HEK293T (cell line): Measurements from ENCODE around the gene SFRP5.
A peak's percentile ranks its signal among the peaks of the same experiment; 100 is the strongest.

ENCODE experiments used
- CTCF ChIA-PET: fragments of 350-600 bp; formaldehyde crosslinking; extraction: SDS; loops from one replicate; lab custom pipeline; 2021; ENCODE audit warnings: antibody characterized with exemption, inconsistent platforms; lab: Yijun Ruan, JAX
- POLR2A ChIA-PET: fragments of 350-600 bp; formaldehyde crosslinking; extraction: SDS; loops from one replicate; lab custom pipeline; 2020; ENCODE audit warnings: antibody characterized with exemption, inconsistent platforms; lab: Yijun Ruan, JAX
- DNase-seq: peaks from one replicate; pipeline ENCODE4 v3.0.0; 2012; ENCODE audit warnings: mixed read lengths; ENCODE audit errors: extremely low spot score
- ARNT ChIP-seq: fragments of 450-650 bp; IDR thresholded peaks from 2 replicates; pipeline ENCODE4 v1.6.1; 2017; ENCODE audit warnings: mild to moderate bottlenecking
- BHLHE40 ChIP-seq: fragments of 450-650 bp; IDR thresholded peaks from 2 replicates; pipeline ENCODE4 v1.6.1; 2016; ENCODE audit warnings: mild to moderate bottlenecking, moderate library complexity, borderline replicate concordance
- CTBP1 ChIP-seq: fragments of 450-650 bp; IDR thresholded peaks from 2 replicates; pipeline ENCODE4 v1.6.1; 2016; ENCODE audit warnings: borderline replicate concordance
- ELF4 ChIP-seq: fragments of 450-650 bp; IDR thresholded peaks from 2 replicates; pipeline ENCODE4 v1.6.1; 2017; ENCODE audit warnings: antibody characterized with exemption
- FOXA1 ChIP-seq: fragments of 450-650 bp; IDR thresholded peaks from 2 replicates; pipeline ENCODE4 v1.6.1; 2016; ENCODE audit warnings: mild to moderate bottlenecking
- FOXK2 ChIP-seq: fragments of 450-650 bp; IDR thresholded peaks from 2 replicates; pipeline ENCODE4 v1.6.1; 2016; ENCODE audit warnings: mild to moderate bottlenecking
- FOXM1 ChIP-seq: fragments of 450-650 bp; IDR thresholded peaks from 2 replicates; pipeline ENCODE4 v1.6.1; 2017; ENCODE audit warnings: mild to moderate bottlenecking, borderline replicate concordance
- HDGF ChIP-seq: fragments of 450-650 bp; IDR thresholded peaks from 2 replicates; pipeline ENCODE4 v1.6.1; 2017; ENCODE audit warnings: antibody characterized with exemption, borderline replicate concordance
- L3MBTL2 ChIP-seq: fragments of 450-650 bp; conservative IDR thresholded peaks from 2 replicates; pipeline ENCODE4 v1.6.1; 2016; ENCODE audit warnings: mild to moderate bottlenecking
- LEF1 ChIP-seq: fragments of 450-650 bp; IDR thresholded peaks from 2 replicates; pipeline ENCODE4 v1.6.1; 2017; ENCODE audit warnings: mild to moderate bottlenecking, borderline replicate concordance
- NFRKB ChIP-seq: fragments of 450-650 bp; IDR thresholded peaks from 2 replicates; pipeline ENCODE4 v1.6.1; 2016; ENCODE audit warnings: mild to moderate bottlenecking, moderate library complexity
- SP1 ChIP-seq: fragments of 450-650 bp; IDR thresholded peaks from 2 replicates; pipeline ENCODE4 v1.6.1; 2017
- SUZ12 ChIP-seq: fragments of 450-650 bp; IDR thresholded peaks from 2 replicates; pipeline ENCODE4 v1.6.1; 2016; ENCODE audit warnings: mild to moderate bottlenecking
- TARDBP ChIP-seq: fragments of 450-650 bp; IDR thresholded peaks from 2 replicates; pipeline ENCODE4 v1.6.1; 2016
- ZNF384 ChIP-seq: fragments of 450-650 bp; IDR thresholded peaks from 2 replicates; pipeline ENCODE4 v1.6.1; 2016
- TF ChIP-seq, protein P1 (sequence below): fragments of 450-650 bp; IDR thresholded peaks from 2 replicates; pipeline ENCODE4 v1.6.1; 2016

The SFRP5 gene

DNA sequence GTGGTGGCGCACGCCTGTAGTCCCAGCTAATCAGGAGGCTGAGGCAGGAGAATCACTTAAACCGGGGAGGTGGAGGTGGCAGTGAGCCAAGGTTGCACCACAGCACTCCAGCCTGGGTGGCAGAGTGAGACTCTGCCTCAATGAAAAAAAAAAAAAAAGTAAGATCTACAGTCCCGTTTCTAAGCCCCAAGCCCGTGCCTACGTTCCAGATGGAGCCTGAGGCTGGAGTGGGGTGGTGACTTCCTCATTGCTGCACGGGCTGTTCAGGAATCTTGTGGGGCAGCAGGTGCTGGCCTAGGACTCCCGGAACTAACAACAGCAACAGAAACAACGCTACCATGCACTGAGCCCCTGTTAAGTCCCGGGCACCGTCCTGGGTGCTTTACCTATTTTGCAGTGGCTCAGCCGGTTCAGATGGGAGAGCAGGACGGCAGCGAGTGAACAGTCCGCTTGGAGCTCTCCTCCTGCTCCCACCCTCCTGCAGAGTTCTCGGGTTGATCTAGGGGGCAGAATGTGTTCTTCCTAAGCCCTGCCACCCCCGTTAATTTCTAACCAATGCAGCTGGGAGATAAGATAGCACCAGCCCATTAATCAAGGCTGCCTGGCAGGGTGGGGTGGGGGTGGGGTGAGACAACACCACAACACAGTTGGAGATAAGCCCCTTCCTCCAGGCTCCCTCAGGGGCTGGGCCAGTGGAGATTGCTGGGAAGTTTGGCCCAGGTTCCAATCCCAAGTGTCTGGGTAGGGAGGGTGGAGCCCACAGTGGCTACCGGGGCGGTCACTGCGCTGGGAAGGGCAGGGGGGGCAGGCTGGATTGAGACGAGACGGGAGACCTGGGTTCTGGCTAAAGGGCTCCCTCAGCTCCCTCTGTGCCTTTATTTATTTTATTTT lies 17.0 kb upstream of the SFRP5 start:
- DNase-seq: peak; percentile 56
- TF ChIP-seq FOXA1 (no peak), L3MBTL2 (no peak), FOXM1 (no peak)
- TF ChIP-seq, protein P1, sequence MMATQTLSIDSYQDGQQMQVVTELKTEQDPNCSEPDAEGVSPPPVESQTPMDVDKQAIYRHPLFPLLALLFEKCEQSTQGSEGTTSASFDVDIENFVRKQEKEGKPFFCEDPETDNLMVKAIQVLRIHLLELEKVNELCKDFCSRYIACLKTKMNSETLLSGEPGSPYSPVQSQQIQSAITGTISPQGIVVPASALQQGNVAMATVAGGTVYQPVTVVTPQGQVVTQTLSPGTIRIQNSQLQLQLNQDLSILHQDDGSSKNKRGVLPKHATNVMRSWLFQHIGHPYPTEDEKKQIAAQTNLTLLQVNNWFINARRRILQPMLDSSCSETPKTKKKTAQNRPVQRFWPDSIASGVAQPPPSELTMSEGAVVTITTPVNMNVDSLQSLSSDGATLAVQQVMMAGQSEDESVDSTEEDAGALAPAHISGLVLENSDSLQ: peak; percentile 40; the same call in 1 of the 2 replicates
- POLR2A ChIA-PET: interaction anchor here (1.0 to 1.5 kb wide), 2 partner anchors 22 to 53 kb away, joined by 3 to 4 read pairs; no protein-coding TSS in a partner anchor
- CTCF ChIA-PET: no interaction called here

DNA sequence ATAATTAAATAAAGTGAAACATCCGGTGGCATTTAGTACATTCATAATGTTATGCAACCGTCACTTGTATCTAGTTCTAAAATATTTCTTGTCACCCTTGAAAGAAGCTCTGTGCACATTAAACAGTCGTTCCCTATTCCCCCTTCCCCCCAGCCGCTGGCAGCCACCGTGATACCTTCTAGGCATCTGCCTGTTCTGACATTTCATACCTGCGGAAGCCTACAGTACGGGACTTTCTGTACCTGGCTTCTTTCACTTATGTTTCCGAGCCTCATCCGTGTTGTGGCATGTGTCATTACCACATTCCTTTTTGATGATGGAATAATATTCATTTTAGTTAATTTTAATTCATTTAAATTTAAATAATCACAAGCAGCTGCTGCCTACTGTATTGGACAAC lies 13.9 kb upstream of the SFRP5 start:
- ChIA-PET CTCF (interaction anchor here (1.1 kb wide), 1 partner anchor 256 kb away, joined by 4 read pairs; no protein-coding TSS in a partner anchor), POLR2A (no interaction called here)
- no peak for TF ChIP-seq LEF1
- TF ChIP-seq SUZ12: no peak
- TF ChIP-seq HDGF: no peak
- TF ChIP-seq, protein P1: no peak
- TF ChIP-seq SP1: no peak
- TF ChIP-seq TARDBP: no peak
- TF ChIP-seq FOXK2: no peak
- no peak for TF ChIP-seq BHLHE40
- TF ChIP-seq L3MBTL2: no peak
- TF ChIP-seq FOXA1: no peak
- no peak for DNase-seq

DNA sequence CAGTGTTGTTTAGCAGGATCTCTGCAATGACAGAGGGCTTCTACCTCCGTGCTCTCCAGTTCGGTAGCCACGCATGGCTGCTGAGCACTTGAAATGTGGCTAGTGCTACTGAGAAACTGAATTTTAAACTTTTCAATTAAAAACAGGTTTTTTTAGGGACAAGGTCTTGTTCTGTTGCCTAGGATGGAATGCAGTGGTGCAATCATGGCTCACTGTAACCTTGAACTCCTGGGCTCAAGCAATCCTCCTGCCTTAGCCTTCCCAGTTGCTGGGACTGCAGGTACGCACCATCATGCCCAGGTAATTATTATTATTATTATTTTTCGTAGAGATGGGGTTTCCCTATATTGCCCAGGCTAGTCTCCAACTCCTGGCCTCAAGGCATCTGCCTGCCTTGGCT lies 13.4 kb upstream of the SFRP5 start:
- ChIA-PET POLR2A (no interaction called here), CTCF (no interaction called here)
- no peak for TF ChIP-seq FOXK2
- no peak for DNase-seq

DNA sequence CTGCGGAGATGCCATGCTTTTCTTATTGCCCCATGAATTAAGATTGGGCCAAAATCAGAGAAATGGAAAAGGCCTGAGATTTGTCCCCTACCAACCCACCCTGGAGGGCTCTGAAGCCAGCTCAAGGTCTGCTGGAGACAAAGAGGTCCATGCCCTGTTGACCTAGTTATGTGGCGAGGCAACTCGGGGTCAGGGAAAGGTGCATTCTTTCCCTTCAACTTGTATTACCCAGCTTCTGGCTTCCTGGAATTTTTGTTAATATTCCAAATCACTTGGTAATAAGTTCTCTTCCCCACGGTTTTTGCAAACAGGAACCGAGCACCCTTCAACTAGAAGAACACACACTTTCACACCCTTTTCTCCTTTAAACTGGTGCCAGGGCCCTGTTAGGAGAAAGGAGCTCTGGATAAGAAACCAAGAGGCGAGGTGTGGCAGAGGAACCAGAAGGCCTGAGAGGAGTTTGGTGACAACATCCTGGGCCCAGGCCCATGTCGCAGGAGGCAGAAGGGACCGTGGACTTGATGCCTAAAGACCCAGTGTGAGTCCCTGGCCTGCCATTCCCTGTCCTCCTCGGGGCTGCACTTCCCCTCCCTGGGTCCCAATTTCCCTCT lies 12.5 kb upstream of the SFRP5 start:
- ChIA-PET CTCF (no interaction called here), POLR2A (no interaction called here)
- TF ChIP-seq FOXK2 (no peak), CTBP1 (no peak)
- no peak for DNase-seq

DNA sequence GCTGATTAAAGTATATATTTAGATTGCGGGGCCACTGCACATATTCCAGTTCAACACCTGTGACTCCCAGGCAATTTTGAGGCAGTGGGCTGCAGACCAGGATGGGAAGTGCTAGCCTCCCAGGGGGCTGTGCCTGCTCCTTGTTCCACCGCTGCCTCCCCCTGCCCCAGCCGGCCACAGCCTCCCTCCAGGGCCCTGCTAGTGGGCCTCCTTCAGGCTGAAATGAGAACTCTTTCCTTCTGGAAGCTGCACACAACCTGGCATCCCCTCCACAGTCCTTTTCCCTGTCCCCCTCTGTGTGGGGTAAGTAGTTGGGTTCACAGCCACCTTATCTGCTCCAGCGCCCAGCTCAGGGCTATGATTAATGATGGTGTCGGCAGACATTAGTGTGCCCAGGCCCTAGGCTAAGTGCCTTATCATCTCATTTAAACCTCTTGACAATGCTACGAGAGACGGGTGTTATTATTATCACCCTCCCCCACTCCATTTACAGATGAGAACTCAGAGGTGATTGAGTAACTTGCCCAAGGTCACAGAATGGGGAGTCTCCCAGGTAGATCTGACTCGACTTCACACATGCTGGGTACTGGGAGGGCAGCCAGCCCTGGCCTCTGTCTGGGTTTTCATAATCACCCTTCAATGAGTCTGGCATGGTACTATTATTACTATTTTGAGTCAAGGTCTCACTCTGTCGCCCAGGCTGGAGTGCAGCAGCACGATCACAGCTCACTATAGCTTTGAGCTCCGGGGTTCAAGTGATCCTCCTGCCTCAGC lies 10.8 kb upstream of the SFRP5 start:
- TF ChIP-seq FOXA1 (no peak), HDGF (no peak), SP1 (no peak), ARNT (no peak), LEF1 (no peak), FOXK2 (no peak), ZNF384 (no peak), FOXM1 (no peak), ELF4 (no peak), CTBP1 (no peak), TARDBP (no peak)
- TF ChIP-seq, protein P1: no peak
- CTCF ChIA-PET: no interaction called here
- POLR2A ChIA-PET: no interaction called here
- DNase-seq: no peak

DNA sequence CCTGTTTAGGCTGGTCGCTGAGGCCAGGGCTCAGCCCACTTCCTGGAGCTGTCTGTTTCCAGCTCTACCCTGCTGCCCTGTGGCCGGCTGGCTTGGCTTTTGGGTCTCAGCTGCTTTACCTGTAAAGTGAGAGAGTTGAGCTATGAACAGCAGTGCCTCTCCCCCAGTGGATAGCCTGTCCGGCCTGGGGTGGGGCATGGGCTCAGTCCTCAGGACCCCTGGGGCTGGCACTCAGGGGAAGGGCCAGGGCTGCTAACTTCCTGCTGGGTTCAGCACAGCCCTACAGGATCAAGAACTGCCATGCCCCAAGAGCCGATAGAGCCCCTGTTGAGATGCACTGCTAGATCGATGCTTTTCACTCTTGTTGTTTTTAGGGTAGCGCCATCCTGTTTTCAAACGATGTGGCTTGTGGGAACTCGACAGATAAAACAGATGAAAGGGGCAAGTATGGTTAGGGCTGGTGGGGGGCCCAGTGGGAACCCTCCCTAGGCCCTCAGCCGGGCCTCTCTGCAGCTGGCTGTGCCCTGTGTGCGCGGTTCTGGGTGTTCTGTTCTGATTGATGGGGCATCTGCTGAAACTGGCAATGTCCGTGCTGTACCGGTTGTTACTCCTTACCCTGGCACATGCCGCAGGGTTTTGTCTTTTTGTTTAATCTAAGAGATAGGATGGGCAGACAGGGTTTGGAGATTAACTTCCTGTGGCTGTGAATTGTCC lies 10.0 kb upstream of the SFRP5 start:
- ChIA-PET CTCF (interaction anchor here (0.6 to 0.9 kb wide), 3 partner anchors 9 to 106 kb away, joined by 3 to 6 read pairs (median 3); no protein-coding TSS in a partner anchor), POLR2A (interaction anchor here (1.3 kb wide), 1 partner anchor 45 kb away, joined by 3 read pairs; the partner anchor contains the start of gene ZFYVE27)
- no peak for DNase-seq
- TF ChIP-seq ELF4 (no peak), TARDBP (no peak), SP1 (no peak), NFRKB (no peak), FOXK2 (no peak), LEF1 (no peak), CTBP1 (no peak), L3MBTL2 (no peak), BHLHE40 (no peak), FOXA1 (no peak), ZNF384 (no peak), HDGF (no peak), SUZ12 (no peak), FOXM1 (no peak), ARNT (no peak)
- TF ChIP-seq, protein P1: no peak
